K562 (cell line): ENCODE results near the gene SDK1. TPM values are rescaled to one million over a fixed set of nuclear protein-coding genes. Genes with fewer than 3 reads are reported as not detected.
A peak's percentile ranks its signal among the peaks of the same experiment; 100 is the strongest.

Experiments used
- MTA1 ChIP-seq: fragments of 450-650 bp; IDR thresholded peaks from 2 replicates; pipeline ENCODE4 v1.6.1; 2017; ENCODE audit warnings: borderline replicate concordance
- NFIC ChIP-seq: fragments of 450-650 bp; IDR thresholded peaks from 2 replicates; pipeline ENCODE4 v1.6.1; 2017; ENCODE audit warnings: mild to moderate bottlenecking, inconsistent platforms
- NFIX ChIP-seq: fragments of 250-450 bp; sonication (Bioruptor Pico); IDR thresholded peaks from 2 replicates; pipeline ENCODE4 v1.4.0; 2020; ENCODE audit warnings: low read depth, mild to moderate bottlenecking, moderate library complexity
- THAP12 ChIP-seq: fragments of 250-450 bp; sonication (Bioruptor Pico); IDR thresholded peaks from 2 replicates; pipeline ENCODE4 v1.9.0; 2021; ENCODE audit warnings: mild to moderate bottlenecking, inconsistent platforms
- ZEB2 ChIP-seq: fragments of 450-650 bp; IDR thresholded peaks from 2 replicates; pipeline ENCODE4 v1.6.1; 2016
- ZNF197 ChIP-seq: fragments of 200-800 bp; sonication (Bioruptor generic); IDR thresholded peaks from 2 replicates; pipeline ENCODE4 v1.6.1; 2016; ENCODE audit warnings: low read depth, missing genetic modification characterization, missing compliant biosample characterization
- ZNF592 ChIP-seq: fragments of 450-650 bp; IDR thresholded peaks from 2 replicates; pipeline ENCODE4 v1.6.1; 2017; ENCODE audit warnings: antibody characterized with exemption, mild to moderate bottlenecking
- polyA plus RNA-seq, 8 experiments: library from polyadenylated mRNA; depleted of rRNA in 4 of 8; stranded (reverse) in 5 of 8; unstranded in 3 of 8; fragments of >200 nt; fragmentation: Nextera tagmentation in 2 of 8; fragmentation: Illumina TruSeq in 1 of 8; extraction: Ambion mirVana in 2 of 8; extraction: Trizol in 1 of 8; gene quantifications; 2 replicates each; pipeline versions ENCODE4 v1.2.1 to v1.2.3, GENCODE V29; 2011 to 2014; ENCODE audit warnings: inconsistent platforms in 1 of 8, missing spikeins in 1 of 8
- total RNA-seq, 7 experiments: library from RNA; depleted of rRNA in 6 of 7; stranded (reverse); fragments of >200 nt in 6 of 7; fragmentation: Illumina TruSeq in 2 of 7; extraction: Trizol in 2 of 7; gene quantifications; 2 replicates each; pipeline versions ENCODE4 v1.2.1 to v1.2.3, GENCODE V29; 2011 to 2021; ENCODE audit warnings: low replicate concordance in 1 of 7
- TF ChIP-seq, protein P1 (sequence below), 3 experiments: fragments of 200-800 bp in 1 of 3; sonication (Bioruptor generic) in 1 of 3; sonication (generic) in 1 of 3; formaldehyde crosslinking in 1 of 3; IDR thresholded peaks; 2 replicates each; pipeline versions ENCODE4 v1.6.1 to v1.8.0; 2016 to 2022; ENCODE audit warnings: mild to moderate bottlenecking in 2 of 3, missing compliant biosample characterization in 2 of 3, missing genetic modification characterization in 2 of 3, missing genetic modification reagents in 1 of 3

Gene SDK1
- total and polyA plus RNA-seq, 9 of the 15 experiments (the other 6 are each of a cell fraction or from before 2014, with no cell fraction given): 0.16 TPM; not detected in 8

DNA sequence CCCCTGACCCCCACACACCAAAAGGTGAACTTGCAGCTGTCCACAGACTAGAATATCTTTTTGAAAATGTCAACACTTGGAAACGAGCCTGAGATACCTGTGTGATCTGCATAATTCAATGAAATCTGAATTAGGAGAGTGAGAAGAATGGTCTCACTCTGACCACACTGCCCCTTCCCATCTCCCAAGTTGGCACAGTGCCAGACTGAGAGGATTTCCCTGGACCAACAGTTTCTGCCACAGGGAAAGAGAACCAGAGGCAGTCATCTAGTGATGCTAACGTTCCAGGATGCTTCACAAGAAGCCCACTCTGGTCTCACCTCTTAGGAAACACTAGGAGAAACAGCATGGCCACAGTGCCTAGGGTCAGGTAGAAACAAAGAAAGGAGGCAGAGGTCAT, 479.0 kb downstream of the SDK1 start (continued):
- TF ChIP-seq ZNF197 (CRISPR knock-in tag) (no peak), NFIC (peak; percentile 93), ZNF592 (no peak), ZEB2 (no peak), MTA1 (no peak), NFIX (CRISPR knock-in tag) (peak; percentile 86), THAP12 (no peak)
- TF ChIP-seq, protein P1, sequence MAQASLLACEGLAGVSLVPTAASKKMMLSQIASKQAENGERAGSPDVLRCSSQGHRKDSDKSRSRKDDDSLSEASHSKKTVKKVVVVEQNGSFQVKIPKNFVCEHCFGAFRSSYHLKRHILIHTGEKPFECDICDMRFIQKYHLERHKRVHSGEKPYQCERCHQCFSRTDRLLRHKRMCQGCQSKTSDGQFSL (CRISPR knock-in tag; IDR thresholded peaks at IDR 0.05): no peak
- TF ChIP-seq, protein P1 (tag; IDR thresholded peaks at IDR 0.05): no peak
